Left kidney (tissue), 2 donors: ENCODE data around the gene LETM1. TPM values are rescaled to one million over a fixed set of nuclear protein-coding genes. Genes with fewer than 3 reads are reported as not detected.

Experiments
- DNase-seq: peaks from one replicate; pipeline ENCODE4 v3.0.0-alpha.2; 2013
- polyA plus RNA-seq: library from polyadenylated mRNA; unstranded; fragments of 120-200 nt; gene quantifications from one replicate; pipeline ENCODE4 v1.2.1, GENCODE V29; 2013; ENCODE audit not compliant: insufficient read length

LETM1 gene
- polyA plus RNA-seq, 1 donor = 28.8 TPM

- no peak for DNase-seq
Observed at GRCh38 chr4:1873776-1874175, 17.8 kb upstream of the LETM1 start.

- no peak for DNase-seq
Observed at GRCh38 chr4:1873291-1873690, 17.3 kb upstream of the LETM1 start.

- DNase-seq = no peak
Observed at GRCh38 chr4:1872870-1873269, 16.9 kb upstream of the LETM1 start.

DNA sequence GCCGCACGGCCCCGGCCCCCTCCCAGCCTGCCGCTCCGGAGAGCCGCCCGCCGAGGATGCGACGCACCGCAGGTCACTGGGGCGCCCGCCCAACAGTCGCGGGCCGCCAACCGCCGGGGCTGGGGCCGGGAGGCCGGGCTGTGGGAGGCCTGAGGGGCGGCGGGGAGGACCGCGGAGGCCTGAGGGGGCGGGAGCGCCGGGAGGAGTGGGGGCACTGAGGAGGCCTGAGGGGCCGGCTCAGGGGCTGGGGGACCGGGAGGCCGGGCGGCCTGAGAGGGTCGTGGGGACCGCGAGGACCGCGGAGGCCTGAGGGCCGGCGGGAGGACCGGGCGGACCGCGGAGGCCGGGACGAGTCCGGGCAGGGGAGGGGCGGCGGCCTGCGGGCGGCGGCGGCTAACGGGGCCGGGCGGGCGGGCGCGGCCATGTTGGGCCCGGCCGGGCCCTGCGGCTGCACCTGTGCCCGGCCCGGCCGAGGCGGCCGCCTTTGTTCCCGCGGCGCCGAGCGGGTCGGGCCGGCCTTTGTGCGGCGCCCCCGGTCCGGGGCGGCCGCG is 15.6 kb upstream of the LETM1 start:
- DNase-seq = no peak

GRCh38 chr4:1870578-1871443 is 14.9 kb upstream of the LETM1 start, which contains the start of gene NSD2:
NSD2 (plus strand) TSS chr4:1871393; CDS start chr4:1900655, 29,262 bp downstream.
- peak; percentile 89 for DNase-seq

GRCh38 chr4:1870328-1870577 is 14.3 kb upstream of the LETM1 start:
- DNase-seq = peak; percentile 70

DNA sequence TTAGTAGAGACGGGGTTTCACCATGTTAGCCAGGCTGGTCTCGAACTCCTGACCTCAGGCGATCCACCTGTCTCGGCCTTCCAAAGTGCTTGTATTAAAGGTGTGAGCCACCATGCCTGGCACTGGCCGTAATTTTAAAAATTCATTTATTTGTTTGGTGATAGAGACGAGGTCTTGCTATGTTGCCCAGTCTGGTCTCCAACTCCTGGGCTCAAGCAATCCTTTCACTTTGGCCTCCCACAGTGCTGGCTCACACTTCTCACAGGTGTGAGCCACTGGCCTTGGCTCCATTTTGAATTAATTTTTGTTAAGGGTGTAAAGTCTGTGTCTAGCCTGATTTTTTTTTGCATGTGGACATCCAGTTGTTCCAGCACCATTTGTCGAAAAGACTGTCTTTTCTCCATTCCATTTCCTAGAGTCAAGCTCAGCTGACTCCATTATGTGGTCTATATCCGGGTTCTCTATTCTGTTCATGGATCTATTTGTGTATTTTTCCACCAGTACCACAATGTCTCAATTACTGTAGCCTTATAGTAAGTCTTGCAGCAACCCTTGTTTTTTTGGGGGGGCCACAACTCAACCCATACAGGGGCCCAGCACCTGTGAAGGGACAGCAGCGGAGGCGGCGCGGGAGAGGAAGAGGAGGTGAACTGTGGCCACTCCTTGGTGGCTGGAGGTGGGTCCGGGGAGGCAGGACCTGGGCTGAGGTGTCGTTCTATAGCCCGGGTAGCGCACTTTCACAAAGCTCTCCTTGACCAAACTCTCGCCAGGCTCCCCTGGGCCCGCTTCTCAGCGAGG is 13.8 kb upstream of the LETM1 start:
- DNase-seq = no peak

- no peak for DNase-seq
Observed at GRCh38 chr4:1868912-1869311, 13.0 kb upstream of the LETM1 start.

DNA sequence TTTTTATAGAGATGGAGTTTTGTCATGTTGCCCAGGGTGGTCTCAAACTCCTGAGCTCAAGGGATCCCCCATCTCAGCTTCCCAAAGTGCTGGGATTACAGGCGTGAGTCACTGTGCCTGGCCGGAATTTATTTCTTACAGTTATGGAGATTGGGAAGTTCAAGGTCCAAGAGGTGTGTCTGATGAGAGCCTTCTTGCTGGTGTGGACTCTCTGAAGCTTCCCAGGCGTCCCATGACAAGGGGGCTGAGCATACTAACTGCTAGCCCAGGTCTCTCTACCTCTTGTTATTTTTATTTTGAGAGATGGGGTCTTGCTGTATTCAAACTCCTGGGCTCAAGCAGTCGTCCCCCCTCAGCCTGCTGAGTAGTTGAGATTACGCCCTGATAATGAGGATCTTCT is 12.3 kb upstream of the LETM1 start:
- no peak for DNase-seq

DNA sequence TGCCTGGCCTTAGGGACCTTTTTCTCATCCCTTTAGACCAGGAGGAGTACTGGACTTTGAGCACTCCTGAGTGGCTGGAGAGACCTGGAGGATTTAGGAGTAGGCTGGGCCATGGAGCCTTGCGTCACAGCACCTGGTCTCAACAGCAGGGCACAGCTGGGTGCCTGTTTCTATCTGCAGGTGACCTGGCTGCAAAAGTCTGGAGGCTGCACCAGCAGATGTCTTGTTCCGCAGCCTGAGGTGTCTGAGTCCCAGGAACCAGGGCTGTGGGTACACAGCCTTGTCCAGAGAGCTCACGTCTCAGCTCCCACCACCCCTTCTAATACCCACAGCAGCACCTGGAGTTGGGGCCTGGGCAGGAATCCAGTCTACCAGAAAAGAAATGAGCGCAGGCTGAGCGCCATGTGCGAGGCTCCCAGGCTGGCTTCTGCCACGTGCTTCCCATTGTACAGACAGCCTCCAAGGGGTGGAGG is 10.3 kb upstream of the LETM1 start:
- DNase-seq = no peak

DNA sequence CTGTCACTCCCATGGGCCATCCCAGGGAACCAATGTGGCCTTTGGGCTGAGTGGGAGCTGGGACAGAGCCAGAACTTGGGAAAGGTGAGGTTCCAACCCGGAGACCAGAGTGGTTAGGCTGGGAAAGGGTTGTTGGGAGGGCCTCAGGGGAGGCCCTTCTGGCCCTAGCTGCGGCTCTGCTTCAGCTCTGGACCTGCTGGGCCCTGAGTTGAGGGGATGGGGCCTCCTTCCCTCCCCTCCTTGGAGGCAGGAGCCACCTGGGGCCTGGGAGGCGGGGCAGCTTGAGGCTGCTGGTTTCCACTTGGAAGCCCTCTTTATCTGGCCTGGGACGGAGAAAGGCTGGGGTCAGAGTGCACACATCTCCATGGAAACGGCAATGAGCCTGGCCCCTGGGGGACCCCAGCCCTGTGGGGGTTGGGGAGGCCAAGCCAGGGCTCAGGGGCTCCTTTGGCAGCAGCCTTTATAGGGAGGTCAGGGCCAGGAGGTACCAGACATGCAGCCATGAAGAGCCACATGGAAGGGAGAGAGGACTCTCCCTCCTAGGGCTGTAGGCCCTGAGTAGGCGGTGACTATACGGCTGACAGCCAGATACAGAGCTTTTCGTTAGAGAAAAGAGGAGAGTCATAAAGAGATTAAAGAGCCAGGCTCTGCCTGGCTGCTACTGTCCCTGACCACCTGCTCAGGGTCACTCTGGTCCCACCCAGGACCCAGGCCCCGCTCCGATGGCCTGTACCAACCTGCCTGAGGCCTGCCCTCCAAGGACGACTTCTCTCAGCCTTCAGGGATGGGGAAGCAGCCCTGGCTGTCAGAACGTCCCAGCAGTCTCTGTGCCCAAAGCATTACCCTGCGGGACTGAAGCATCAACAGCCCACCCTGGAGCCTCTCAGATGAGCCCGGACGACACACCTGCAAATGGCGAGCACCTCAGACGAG is 8.4 kb upstream of the LETM1 start:
- DNase-seq = no peak

DNA sequence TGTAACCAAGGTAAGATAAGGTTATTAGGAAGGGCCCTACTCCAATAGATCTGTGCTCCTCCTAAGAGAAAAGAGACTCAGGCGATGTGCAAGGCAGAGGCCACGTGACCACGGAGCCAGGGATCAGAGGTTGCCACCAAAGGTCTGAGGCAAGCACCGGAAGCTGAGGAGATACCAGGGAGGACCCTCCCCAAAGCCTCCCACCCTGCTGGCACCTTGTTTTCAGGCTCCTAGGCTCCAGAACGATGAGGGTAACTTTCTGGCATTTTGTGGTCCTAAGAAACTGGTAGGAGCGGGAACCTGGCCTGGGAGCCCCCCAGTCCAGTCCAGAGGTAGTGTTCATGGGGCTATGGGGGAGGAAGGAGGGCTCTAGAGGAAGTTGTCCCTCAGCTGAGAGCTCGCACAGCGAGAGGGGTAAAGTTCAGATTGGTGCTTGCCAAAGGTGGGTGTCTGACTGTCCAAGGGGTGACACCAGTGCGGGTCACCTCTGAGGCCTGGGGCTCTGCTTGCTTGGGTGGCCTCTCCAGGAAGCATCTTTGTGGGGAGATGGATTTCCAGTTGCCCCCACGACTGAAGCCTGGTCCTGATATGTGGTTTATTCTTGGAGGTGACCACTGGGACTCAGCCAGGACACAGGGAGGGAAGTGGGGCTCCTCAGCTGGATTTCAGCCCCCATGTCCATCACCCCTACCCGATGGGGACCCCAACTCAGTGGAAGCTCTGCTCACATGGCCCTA is 7.5 kb upstream of the LETM1 start:
- no peak for DNase-seq

DNA sequence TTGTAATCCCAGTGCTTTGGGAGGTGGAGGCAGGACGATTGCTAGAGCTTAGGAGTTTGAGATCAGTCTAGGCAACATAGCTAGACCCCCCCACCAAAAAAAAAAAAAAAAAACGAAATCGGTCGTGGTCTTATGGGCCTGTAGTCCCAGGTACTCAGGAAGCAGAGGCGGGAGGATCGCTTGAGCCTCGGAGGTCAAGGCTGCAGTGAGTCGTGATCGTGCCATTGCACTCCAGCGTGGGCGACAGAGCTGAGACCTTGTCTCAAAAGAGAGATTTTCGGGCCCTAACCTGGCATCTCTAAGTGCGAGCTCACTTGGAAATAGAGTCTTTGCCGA is 7.0 kb upstream of the LETM1 start:
- DNase-seq = no peak

GRCh38 chr4:1862055-1862911 is 6.3 kb upstream of the LETM1 start:
- no peak for DNase-seq

DNA sequence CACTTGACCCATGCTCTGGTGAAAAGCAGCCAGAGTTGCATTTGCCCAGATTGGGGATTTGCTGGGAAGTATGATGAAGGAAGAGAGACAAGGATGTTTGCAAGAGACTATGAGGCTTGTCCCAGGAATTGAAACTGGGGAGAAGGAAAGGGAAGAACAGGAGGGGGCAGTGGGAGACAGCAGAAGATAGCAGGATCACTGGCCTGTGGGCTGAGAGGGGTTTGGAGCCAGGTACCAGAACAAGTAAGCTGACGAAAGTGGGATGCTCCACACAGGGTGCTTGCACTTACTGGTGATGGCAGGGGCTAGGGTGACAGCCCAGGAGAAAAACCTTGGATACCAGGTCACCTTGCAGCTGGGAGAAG is 3.4 kb upstream of the LETM1 start:
- DNase-seq = no peak

GRCh38 chr4:1857931-1858330 is 2.0 kb upstream of the LETM1 start:
- DNase-seq = no peak

DNA sequence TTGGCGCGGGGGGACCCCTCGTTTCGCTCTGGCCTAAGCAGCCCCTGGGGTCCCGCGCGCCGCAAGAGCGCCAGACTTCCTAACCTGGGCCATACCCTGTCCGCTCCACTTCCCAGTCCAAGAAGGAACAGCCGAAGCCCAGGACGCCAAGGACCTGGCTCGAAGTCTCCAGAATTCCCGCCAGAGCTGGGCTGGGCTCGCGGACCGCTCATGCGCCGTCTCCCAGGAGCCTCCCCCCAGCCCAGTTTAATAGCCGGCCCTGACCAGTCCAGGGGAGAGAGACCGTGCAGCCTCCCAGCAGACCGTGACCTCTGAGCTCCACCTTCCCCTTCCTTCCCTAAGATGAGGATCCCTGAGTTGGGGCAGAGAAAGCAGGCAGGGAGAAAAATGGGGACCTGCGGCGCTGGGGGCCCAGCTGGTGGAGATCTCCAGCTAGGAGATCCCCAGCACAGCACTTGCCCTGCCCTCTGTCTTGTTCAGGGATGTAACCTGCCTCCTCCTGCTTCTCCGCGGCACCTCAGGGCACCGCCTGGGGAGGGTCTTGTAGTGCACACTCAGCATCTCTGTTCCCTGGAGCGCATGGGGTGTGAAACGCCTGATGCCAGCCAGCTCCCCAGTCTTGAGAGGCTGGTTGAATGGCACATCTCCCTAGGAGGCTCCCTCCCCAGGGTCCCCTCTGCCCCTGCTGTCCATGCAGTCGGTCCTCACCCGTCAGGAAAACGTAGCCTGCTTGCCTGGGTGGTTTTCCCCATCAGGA is 1.2 kb upstream of the LETM1 start:
- DNase-seq = peak; percentile 55

GRCh38 chr4:1855333-1856070 is 454 bp downstream of the LETM1 start:
- DNase-seq = no peak

DNA sequence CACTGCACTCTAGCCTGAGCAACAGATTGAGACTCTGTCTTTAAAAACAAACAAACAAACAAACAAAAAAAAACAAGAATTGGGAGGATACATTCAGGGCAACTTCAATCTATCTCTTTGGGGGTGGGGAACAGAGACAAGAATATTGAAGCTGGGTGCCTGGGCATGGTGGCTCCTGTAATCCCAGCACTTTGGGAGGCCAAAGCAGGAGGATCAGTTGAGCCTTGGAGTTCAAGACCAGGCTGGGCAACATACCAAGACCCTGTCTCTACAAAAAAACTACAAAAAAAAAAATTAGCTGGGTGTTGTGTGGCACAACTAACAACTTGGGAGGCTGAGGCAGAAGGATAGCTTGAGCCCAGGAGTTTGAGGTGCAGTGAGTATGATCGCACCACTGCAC is 1.2 kb downstream of the LETM1 start:
- DNase-seq = no peak
